HFFc6 (cell line): Measurements from ENCODE around the gene GIT2. TPM values are rescaled to one million over a fixed set of nuclear protein-coding genes. Genes with fewer than 3 reads are reported as not detected.

Source experiments
- DNase-seq: peaks from one replicate; pipeline ENCODE4 v3.0.0-alpha.2; 2018
- H3K27ac Mint-ChIP-seq: 2 replicates; pipeline ENCODE4 v1.8.0; 2020; ENCODE audit warnings: mild to moderate bottlenecking, mixed read lengths
- H3K27me3 Mint-ChIP-seq: 2 replicates; pipeline ENCODE4 v1.8.0; 2021; ENCODE audit warnings: mild to moderate bottlenecking, moderate library complexity, mixed read lengths; ENCODE audit not compliant: insufficient read depth
- H3K36me3 Mint-ChIP-seq: 2 replicates; pipeline ENCODE4 v1.8.0; 2021; ENCODE audit warnings: low read depth, mixed read lengths
- H3K4me1 Mint-ChIP-seq: 2 replicates; pipeline ENCODE4 v1.8.0; 2020; ENCODE audit warnings: low read depth, mixed read lengths
- H3K4me3 Mint-ChIP-seq: 2 replicates; pipeline ENCODE4 v1.8.0; 2020; ENCODE audit warnings: mild to moderate bottlenecking, moderate library complexity, mixed read lengths
- H3K9me3 Mint-ChIP-seq: 2 replicates; pipeline ENCODE4 v1.8.0; 2020; ENCODE audit warnings: mild to moderate bottlenecking, mixed read lengths
- CTCF ChIP-seq: fragments of 200-600 bp; sonication (generic); IDR thresholded peaks from 2 replicates; pipeline ENCODE4 v1.5.0; 2021; ENCODE audit warnings: antibody characterized with exemption, mild to moderate bottlenecking
- total RNA-seq, 6 experiments: library from RNA; stranded (reverse); fragmentation: NEBNext Ultra II Directional; extraction: Animal tissue kit (Norgen Biotek cat#: 25700); gene quantifications; 2 replicates in 1 of 6; 3 replicates in 5 of 6; pipeline ENCODE4 v1.2.3, GENCODE V29; 2021

Gene GIT2
- total RNA-seq, 6 experiments from 2014 or later: 56.9 to 68.8 (median 64.9) TPM

DNA sequence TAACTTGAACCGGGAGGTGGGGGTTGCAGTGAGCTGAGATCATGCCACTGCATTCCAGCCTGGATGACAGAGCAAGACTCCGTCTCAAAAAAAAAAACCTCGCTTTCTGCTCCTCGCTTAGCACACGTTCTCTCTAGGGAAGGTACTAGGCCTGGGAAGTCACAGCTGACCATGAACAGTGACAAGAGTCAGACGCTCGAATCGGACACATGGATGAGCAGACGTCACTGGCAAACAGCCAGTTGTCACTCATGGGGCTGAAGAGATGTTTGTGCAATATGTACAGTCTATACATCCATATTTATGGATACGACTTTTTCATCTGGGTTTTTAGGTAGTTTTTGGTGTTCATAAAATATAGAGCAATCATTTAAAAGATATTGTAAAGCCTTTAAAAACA lies 76.7 kb downstream of the GIT2 start:
- no peak for DNase-seq
- no peak overlapping the region for H3K4me3 Mint-ChIP-seq
- H3K27ac Mint-ChIP-seq: no peak overlapping the region
- peaks cover 34% of the 10 kb centered on the region for H3K36me3 Mint-ChIP-seq
- TF ChIP-seq CTCF: no peak
- no peaks in the 10 kb centered on the region for H3K4me1 Mint-ChIP-seq
- H3K27me3 Mint-ChIP-seq: peaks cover 1% of the 10 kb centered on the region
- no peaks in the 10 kb centered on the region for H3K9me3 Mint-ChIP-seq

- Mint-ChIP-seq H3K9me3 (no peaks in the 10 kb centered on the region), H3K27ac (no peak overlapping the region), H3K4me1 (no peaks in the 10 kb centered on the region; the same call in 1 of the 2 replicates), H3K4me3 (no peak overlapping the region), H3K27me3 (no peaks in the 10 kb centered on the region; the same call in none of the 2 replicates), H3K36me3 (peaks cover 35% of the 10 kb centered on the region)
- TF ChIP-seq CTCF: no peak
- DNase-seq: no peak
Observed at GRCh38 chr12:109916045-109916444, 80.1 kb downstream of the GIT2 start.

- Mint-ChIP-seq H3K4me3 (no peak overlapping the region), H3K4me1 (no peaks in the 10 kb centered on the region; the same call in 1 of the 2 replicates), H3K36me3 (peaks cover 34% of the 10 kb centered on the region), H3K27me3 (no peaks in the 10 kb centered on the region; the same call in none of the 2 replicates), H3K9me3 (no peaks in the 10 kb centered on the region), H3K27ac (no peak overlapping the region)
- DNase-seq: no peak
- TF ChIP-seq CTCF: no peak
Observed at GRCh38 chr12:109915171-109916040, 80.8 kb downstream of the GIT2 start.

- no peaks in the 10 kb centered on the region; the same call in 1 of the 2 replicates for H3K4me1 Mint-ChIP-seq
- no peaks in the 10 kb centered on the region for H3K9me3 Mint-ChIP-seq
- TF ChIP-seq CTCF: no peak
- H3K4me3 Mint-ChIP-seq: no peak overlapping the region; the same call in 1 of the 2 replicates
- H3K36me3 Mint-ChIP-seq: peaks cover 25% of the 10 kb centered on the region
- H3K27me3 Mint-ChIP-seq: no peaks in the 10 kb centered on the region; the same call in none of the 2 replicates
- no peak for DNase-seq
- no peak overlapping the region for H3K27ac Mint-ChIP-seq
Observed at GRCh38 chr12:109914461-109914860, 81.7 kb downstream of the GIT2 start.

DNA sequence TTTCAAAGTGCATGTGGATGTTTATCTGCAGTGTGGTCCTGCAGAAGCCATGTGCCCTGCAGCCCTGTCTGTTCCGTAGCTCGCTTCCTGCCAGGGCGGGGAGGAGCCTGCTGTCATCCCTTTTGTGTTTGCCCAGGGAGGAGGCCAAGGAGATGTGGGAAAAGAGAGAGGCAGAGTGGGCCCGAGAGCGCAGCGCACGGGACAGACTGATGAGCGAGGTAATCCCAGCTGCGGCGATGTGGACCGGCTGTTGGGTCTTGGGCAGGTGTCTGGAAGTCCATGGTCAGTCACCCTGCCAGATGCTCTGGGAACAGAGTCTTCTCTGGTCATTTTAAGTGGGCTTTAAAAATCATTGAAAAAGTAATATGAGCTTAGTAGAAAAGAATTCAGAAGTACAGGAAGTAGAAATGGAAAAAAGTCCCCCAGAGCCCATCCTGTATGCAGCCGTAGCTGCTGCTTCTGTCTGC lies 83.3 kb downstream of the GIT2 start:
- Mint-ChIP-seq H3K27ac (no peak overlapping the region; the same call in 1 of the 2 replicates), H3K36me3 (peaks cover 30% of the 10 kb centered on the region), H3K4me1 (no peaks in the 10 kb centered on the region; the same call in 1 of the 2 replicates), H3K4me3 (no peak overlapping the region), H3K27me3 (no peaks in the 10 kb centered on the region; the same call in none of the 2 replicates), H3K9me3 (no peaks in the 10 kb centered on the region)
- DNase-seq: no peak
- TF ChIP-seq CTCF: no peak
